Thoracic aorta (tissue), 2 donors: ENCODE data around the gene TMEM254. TPM values are rescaled to one million over a fixed set of nuclear protein-coding genes. Genes with fewer than 3 reads are reported as not detected.
A peak's percentile ranks its signal among the peaks of the same experiment; 100 is the strongest.
"Not testable (repeated sequence)": the region's sequence is repeated elsewhere in the genome, so short reads cannot be mapped to it uniquely, and the experiment has no call there.

ENCODE experiments used
- ATAC-seq: fragments of 150-250 bp; one replicate; pipeline ENCODE4 v1.8.0; 2017; ENCODE audit warnings: low read depth; ENCODE audit not compliant: insufficient number of reproducible peaks, low FRiP score
- DNase-seq: peaks from one replicate; pipeline ENCODE4 v3.0.0-alpha.2; 2020; ENCODE audit warnings: low spot score
- H3K27ac ChIP-seq, 2 donors: fragments of 200-600 bp; sonication (generic); 1 replicate in 1 of 2; 2 replicates in 1 of 2; pipeline ENCODE4 v1.5.1; 2016; ENCODE audit warnings: mild to moderate bottlenecking in 2 of 2, moderate library complexity in 2 of 2
- H3K27me3 ChIP-seq: fragments of 200-600 bp; sonication (generic); replicated peaks from 2 replicates; pipeline ENCODE4 v1.6.0; 2016; ENCODE audit warnings: mild to moderate bottlenecking; ENCODE audit not compliant: insufficient read depth
- H3K36me3 ChIP-seq: fragments of 200-600 bp; sonication (generic); one replicate; pipeline ENCODE4 v1.5.1; 2016
- H3K4me1 ChIP-seq, 2 donors: fragments of 200-600 bp; sonication (generic); 1 replicate in 1 of 2; 2 replicates in 1 of 2; pipeline versions ENCODE4 v1.5.1 to v1.6.0; 2016; ENCODE audit warnings: low read depth in 2 of 2, mild to moderate bottlenecking in 1 of 2; ENCODE audit not compliant: control insufficient read depth in 1 of 2
- H3K4me3 ChIP-seq: fragments of 200-600 bp; sonication (generic); 2 replicates; pipeline ENCODE4 v1.5.1; 2016; ENCODE audit warnings: mild to moderate bottlenecking
- H3K9me3 ChIP-seq: fragments of 200-600 bp; sonication (generic); 2 replicates; pipeline ENCODE4 v1.5.1; 2016
- CTCF ChIP-seq: fragments of 200-600 bp; sonication (generic); IDR thresholded peaks from one replicate; pipeline ENCODE4 v1.5.1; 2019; ENCODE audit warnings: antibody characterized with exemption
- total RNA-seq, 2 donors: library from RNA; depleted of rRNA; stranded (reverse); fragments of >200 nt; gene quantifications; one replicate each; pipeline versions ENCODE4 v1.1.0 to v1.2.3, GENCODE V29; 2016

Gene TMEM254
- total RNA-seq, 2 donors from 2014 or later = 5.1 to 10.7 TPM

GRCh38 chr10:80041162-80041561 lies 37.3 kb upstream of the TMEM254 start:
- H3K4me1 ChIP-seq = no peaks in the 10 kb centered on the region
- DNase-seq = no peak
- ATAC-seq = no peak
- no peaks in the 10 kb centered on the region for H3K36me3 ChIP-seq
- H3K9me3 ChIP-seq = no peaks in the 10 kb centered on the region
- no peak for TF ChIP-seq CTCF
- H3K4me3 ChIP-seq = no peak overlapping the region
- no peaks in the 10 kb centered on the region for H3K27me3 ChIP-seq
- H3K27ac ChIP-seq = no peak overlapping the region

- not testable (repeated sequence) for H3K4me3 ChIP-seq, ATAC-seq, H3K27me3 ChIP-seq, H3K36me3 ChIP-seq, H3K4me1 ChIP-seq, H3K9me3 ChIP-seq, H3K27ac ChIP-seq, DNase-seq
These were observed 33.5 kb upstream of the TMEM254 start for GRCh38 chr10:80044935-80045334.

DNA sequence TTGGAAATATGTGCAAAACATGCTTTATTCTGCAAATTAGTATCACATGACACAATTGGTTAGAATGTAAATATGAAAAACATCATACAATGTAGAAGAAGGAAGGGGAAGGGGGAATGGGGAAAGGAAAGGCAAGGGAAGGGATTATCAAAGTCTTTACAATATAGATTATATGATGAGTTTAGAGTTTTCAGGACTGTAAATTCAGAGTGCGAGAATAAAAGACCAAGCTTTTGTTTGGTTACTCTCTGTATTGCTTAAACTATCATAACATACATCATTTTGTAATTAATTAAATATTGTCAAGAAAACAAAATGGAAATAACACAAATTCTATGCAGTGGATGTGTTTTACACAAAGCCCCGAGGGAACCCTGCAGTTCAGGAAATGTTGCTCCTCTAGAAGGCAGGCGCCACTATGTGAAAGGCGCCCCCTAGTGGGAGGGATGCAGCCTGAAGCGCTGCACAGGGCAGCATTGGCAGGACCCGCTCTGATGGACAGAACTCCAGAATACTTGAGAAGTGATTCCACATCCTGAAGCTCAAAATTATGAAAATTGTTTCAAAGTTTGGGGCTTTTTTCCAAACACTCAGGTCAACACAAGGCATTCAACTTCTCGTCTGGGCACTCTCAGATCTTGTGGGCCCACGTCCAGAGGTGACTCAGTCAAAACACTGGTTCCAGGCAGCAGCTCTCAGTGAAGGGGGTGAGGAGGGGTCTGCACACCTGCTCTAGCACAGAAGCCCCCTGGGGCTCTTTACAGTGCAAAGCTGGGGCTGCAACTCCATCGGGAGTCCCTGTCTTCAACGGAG lies 31.6 kb upstream of the TMEM254 start:
- peak; percentile 83 for TF ChIP-seq CTCF
- H3K27ac ChIP-seq = no peak overlapping the region
- ATAC-seq (peak; percentile 65), DNase-seq (peak; percentile 11)
- no peaks in the 10 kb centered on the region for H3K4me1 ChIP-seq
- no peaks in the 10 kb centered on the region for H3K36me3 ChIP-seq
- H3K27me3 ChIP-seq = no peaks in the 10 kb centered on the region
- no peaks in the 10 kb centered on the region for H3K9me3 ChIP-seq
- no peak overlapping the region for H3K4me3 ChIP-seq

DNA sequence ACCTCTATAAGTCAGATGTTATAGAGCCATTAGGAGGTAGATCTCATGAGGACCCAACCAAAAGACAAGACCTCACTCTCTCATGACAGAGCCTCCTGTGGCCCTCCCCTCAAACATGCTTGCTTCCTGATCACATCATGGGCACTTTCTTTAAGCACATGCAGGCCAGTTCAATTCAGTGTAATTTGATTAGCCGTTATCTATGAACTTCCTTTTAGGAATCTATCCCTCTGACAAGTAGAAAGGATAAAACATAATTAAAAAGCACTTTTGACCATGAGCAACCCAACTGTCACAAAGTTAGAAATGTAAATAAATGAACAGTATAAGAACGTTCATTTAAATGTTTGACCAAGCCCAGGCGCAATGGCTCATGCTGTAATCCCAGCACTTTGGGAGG lies 27.7 kb upstream of the TMEM254 start:
- Histone ChIP-seq H3K36me3 (no peaks in the 10 kb centered on the region), H3K27me3 (no peaks in the 10 kb centered on the region), H3K9me3 (no peaks in the 10 kb centered on the region), H3K4me3 (no peak overlapping the region), H3K4me1 (no peaks in the 10 kb centered on the region), H3K27ac (no peak overlapping the region)
- no peak for TF ChIP-seq CTCF
- ATAC-seq (no peak), DNase-seq (no peak)

DNA sequence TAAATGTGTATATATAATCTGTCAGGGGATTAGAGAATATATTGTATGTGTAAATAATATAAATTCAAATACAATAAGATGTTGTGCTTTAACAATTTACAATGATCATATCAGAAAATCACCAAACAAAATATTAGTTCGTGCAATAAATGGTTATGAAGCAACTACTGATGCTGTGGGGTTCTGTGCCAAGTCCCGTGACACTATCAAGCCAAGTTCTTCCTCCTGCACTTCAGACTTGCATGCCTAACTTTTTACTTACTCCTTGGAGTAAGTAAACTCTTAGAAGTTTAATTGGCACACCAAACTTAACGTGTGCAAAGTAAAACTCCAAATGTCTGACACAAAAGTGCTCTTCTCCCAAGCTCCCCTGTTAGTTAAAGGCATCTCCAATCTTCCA lies 26.5 kb upstream of the TMEM254 start:
- no peaks in the 10 kb centered on the region for H3K27me3 ChIP-seq
- H3K27ac ChIP-seq = no peak overlapping the region
- H3K36me3 ChIP-seq = no peaks in the 10 kb centered on the region
- no peak for ATAC-seq
- H3K4me3 ChIP-seq = no peak overlapping the region
- H3K4me1 ChIP-seq = no peaks in the 10 kb centered on the region
- DNase-seq = no peak
- H3K9me3 ChIP-seq = no peaks in the 10 kb centered on the region
- no peak for TF ChIP-seq CTCF

DNA sequence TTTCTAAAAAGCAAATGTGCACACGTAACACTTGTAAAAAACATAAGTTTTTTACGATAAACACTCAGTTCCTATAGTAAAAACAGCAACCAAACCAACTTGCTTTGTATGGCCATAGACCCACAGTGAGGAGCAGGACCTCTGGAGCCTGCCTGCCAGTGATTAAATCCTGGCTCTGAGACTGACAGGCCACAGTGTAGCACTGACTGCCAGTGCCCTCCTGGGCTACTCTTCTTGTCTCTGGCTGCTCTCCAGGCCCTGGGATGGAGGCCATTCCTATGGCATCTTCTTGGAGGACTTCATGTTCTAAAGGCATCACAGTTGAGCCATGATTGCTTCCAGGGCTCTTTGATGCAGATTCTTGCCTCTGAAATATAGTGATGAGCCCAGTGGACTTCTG lies 22.7 kb upstream of the TMEM254 start:
- no peaks in the 10 kb centered on the region for H3K9me3 ChIP-seq
- TF ChIP-seq CTCF = no peak
- ATAC-seq = no peak
- no peaks in the 10 kb centered on the region for H3K27me3 ChIP-seq
- H3K36me3 ChIP-seq = no peaks in the 10 kb centered on the region
- no peaks in the 10 kb centered on the region for H3K4me1 ChIP-seq
- DNase-seq = no peak
- no peak overlapping the region for H3K27ac ChIP-seq
- H3K4me3 ChIP-seq = no peak overlapping the region
